GM19467 (cell line): ENCODE results near the gene STK38L.

Experiments
- ATAC-seq: cut with Tn5 transposase; IDR thresholded peaks from one replicate; pipeline ENCODE4 v1.9.1; 2021; ENCODE audit warnings: mild to moderate bottlenecking, moderate library complexity; ENCODE audit not compliant: unreplicated experiment

Gene STK38L

DNA sequence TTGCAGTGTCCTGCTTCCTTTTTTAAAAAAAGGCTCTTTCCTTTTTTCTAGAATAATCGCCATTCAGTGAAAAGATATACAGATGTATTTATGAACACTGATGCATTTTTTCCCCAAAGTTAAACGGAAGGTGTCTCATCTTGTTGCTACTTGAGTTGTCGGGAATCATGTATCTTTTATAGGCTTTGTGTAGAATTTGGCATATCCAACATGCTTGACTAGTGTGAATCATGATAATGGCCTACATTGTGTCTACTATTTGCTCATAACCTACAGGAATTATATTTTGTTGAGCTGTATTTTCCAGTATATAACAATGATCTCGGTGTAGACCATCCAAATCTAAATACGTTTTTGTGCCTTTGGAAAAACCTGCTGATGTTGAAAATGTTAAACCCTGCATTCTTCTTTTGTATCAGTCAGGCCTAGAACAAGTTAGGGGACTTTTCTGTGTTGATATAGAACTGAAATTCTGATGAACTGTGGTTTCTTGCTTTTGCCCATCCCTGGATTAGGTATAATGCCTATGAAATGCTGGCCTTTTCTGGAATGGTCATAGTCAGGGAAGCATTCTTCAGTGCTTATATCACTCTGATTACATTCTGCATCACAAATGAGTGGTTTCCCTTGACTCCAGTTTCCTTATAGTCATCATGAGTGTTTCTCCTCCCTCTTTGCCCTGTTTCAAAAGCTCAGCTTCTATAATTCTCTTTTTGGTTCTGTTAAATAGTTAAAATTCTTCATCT is 99.3 kb downstream of the STK38L start:
- ATAC-seq: no peak

DNA sequence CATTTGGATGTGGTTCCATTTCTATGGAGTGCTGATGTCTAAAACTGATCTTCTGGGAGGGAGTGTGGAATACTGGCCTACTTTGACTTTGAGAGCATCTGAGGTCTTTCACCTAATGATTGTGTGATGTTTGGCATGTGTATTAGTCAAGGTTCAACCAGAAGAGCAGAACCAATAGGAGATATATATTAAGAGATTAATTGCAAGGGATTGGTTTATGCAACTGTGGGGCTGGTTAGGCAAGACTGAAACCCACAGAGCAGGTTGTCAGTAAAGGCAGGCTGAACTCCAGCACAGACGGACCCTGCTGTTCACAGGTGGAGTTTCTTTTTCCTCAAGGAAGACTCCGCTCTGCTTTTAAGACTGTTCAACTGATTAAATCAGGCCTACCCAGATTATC is 100.2 kb downstream of the STK38L start:
- ATAC-seq: no peak

- no peak for ATAC-seq
Observed at GRCh38 chr12:27344760-27345159, 100.7 kb downstream of the STK38L start.

DNA sequence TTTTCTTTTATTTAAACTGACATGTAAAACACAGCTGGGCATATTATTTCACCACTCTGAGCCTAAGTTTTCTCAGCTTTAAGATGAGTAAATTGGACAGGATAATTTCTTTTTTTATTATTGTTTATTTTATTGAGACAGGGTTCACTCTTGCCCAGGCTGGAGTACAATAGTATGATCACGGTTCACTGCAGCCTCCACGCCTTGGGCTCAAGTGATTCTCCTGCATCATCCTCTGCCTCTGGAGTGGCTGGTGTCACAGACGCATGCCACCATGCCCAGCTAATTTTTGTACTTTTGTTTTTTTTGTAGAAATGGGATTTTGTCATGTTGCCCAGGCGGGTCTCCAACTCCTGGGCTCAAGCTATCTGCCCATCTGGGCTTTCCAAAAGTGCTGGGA is 101.3 kb downstream of the STK38L start:
- no peak for ATAC-seq

DNA sequence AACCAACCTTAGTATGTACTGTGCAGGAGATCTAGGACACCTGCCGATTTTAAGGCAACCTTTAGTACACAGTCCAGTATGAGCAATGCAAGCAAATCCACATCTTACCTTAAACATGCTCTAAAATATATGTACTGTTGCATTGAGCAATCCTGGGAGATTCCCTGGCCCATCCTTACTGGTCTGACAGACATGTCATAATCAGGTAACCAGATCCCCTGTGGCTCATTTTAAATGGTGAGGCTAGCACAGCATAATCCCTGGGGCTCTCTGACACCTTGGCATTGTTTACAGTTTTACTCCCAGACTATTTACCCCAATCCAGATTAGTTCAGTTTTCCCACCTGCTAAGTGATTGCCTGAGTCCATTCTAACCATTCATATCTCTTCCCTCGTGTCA is 103.7 kb downstream of the STK38L start:
- ATAC-seq: no peak

DNA sequence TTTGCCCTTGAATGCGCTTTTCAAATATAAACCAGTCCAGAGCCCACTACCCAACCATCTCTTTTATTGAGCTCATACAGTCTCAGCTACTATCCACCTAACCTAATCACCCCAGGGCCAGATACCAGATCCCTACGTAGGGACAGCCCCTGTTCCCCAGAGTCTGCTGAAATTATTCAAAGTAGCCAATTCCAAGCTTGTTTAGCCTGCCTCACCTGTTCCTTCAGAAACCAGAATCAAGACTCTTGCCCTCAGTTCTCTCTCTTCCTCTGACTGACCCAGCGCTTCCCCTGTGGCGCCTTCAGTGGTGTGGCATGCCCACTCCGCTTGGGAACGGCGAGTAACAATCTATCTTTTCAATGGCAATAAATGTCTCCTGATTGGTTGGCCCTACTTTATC is 107.4 kb downstream of the STK38L start:
- ATAC-seq: no peak

GRCh38 chr12:27355486-27355885 is 111.4 kb downstream of the STK38L start:
- ATAC-seq: no peak

DNA sequence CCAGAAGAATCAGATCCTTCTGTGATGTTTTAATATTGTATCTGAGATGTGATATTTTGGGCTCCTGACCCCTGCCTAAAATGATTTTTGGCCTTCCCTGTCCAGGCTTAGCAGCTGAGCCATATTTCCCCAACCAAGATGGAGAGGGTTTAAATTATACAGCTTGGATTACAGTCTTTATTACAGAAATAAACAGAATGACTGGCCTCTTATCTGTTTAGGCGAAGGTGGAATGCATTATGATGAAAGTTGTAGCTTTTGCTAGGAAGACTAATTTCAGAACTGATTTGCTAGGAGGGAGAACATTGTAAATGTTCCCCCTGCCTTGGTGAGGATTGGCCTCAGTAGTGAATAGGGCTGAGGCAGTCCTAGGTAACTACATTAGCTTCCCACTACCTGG is 111.9 kb downstream of the STK38L start:
- ATAC-seq: no peak

DNA sequence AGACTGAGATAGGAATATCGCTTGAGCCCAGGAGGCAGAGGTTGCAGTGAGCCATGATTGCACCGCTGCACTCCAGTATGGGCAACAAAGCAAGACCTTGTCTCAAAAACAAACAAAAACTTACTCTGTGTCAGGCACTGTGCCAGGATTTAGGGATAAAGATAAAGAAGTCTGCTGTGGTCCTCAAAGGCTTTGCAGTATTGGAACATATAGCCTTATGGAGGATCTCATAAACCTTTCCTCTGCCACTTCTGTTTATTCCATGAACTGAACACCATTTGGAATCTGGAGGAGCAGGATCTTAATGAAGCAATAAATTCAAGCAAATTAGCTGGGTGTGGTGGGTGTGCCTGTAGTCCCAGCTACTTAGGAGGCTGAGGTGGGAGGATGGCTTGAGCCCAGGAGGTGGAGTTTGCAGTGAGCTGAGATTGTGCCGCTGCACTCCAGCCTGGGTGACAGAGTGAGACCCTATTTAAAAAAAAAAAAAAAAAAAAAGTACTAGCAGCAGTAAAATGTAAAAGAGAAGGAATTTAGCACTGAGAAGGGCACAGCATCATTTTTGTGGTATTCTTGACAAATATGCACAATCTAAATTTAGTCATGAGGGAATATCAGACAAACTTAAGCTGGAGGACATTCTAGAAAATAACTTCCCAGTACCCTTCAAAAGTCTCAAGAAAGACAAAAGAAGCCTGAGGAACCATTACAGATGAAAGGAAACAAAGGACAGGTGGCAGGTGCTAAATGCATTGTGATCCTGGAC is 115.7 kb downstream of the STK38L start:
- no peak for ATAC-seq

DNA sequence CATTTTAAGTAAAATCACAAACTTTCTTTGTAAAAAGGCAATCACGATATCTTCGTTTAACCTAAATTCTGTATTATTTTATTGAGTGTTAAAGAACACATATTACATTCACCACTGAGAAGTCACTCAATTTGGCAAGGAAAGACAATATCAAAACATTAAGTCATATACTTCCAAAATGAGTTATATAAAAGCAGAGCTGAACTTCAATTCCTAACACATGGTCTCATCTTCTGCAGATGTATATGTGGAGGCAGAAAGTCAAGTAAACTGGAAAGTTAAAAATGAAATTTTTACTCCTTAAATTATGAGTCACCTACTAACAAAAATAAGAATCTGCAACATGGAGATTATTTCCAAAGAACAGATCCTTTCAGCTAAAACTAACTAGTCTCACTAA is 117.3 kb downstream of the STK38L start:
- ATAC-seq: no peak

DNA sequence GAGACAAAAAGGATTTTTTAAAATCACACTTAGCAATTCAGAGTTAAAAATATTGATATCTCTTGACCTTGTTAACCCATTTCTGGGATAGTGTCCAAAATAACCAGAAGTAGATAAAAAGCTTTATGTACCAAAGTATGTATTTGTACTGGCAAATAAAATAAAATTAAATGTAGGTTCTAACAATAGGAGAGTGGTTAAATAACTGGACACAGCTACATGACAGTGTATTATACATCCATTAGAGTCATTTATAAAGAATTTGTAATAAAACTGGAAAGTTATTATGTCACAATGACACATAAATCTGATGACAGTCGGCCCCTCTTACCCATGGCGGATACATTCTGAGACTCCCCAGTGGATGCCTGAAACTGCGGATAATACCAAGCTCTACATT is 122.5 kb downstream of the STK38L start:
- ATAC-seq: no peak

DNA sequence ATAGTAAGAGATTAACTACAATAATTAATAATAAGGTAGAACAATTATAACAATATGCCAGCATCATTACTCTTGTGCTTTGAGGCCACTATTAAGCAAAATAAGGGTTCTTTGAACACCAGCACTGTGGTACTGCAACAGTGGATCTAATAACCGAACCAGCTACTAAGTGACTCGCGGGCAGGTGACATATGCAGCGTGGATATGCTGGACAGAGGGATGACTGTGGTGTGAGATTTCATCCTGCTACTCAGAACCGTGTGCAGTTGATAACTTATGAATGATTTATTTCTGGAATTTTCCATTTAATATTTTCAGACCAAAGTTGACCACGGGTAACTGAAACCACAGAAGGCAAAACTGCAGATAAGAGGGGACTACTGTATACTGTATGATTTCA is 123.0 kb downstream of the STK38L start:
- no peak for ATAC-seq
